ENCODE data around the gene SLC22A23.

- TF ChIP-seq CTCF (conservative IDR thresholded peaks at IDR 0.05 in 1 of 2, IDR thresholded peaks at IDR 0.05 in 1 of 2; ENCODE audit: extremely low read depth in 1 of 2, insufficient read depth in 1 of 2, low read depth in 1 of 2, low read length in 2 of 2) (no peak), EZH2 (IDR thresholded peaks at IDR 0.05; ENCODE audit: borderline replicate concordance, low read length) (no peak)
Observed at GRCh38 chr6:3227363-3228045, 229.3 kb downstream of the SLC22A23 start, which contains the start of gene TUBB2B.

All from mammary epithelial cell (primary cell).